ENCODE data around the gene ERGIC3. TPM values are rescaled to one million over a fixed set of nuclear protein-coding genes. Genes with fewer than 3 reads are reported as not detected.

The ERGIC3 gene
- polyA plus RNA-seq, 2 of the 4 experiments (the other 2 are of a cell fraction), result 239 to 343 TPM

DNA sequence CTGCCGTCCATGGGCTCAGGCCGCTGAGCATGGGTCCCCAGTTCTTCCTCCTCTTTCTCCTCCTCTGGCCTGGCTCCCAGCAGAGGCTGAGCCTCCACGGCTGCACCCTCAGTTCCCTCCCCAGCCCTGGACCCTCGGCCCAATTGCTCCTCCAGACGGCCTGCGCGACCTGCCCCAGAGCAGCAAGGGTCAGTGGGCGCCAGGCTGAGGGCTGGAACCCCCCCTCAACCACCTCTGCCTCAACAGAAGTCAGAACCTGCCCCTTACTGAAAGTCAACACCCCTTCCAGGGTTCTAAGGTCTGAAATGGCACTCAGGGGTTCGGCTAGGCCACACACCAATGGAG is 57.9 kb downstream of the ERGIC3 start:
- ChIA-PET CTCF (interaction anchor here (4.0 to 4.6 kb wide), 2 partner anchors 17 to 20 kb away, joined by 15 to 21 read pairs; partner anchors contain the start of gene SPAG4), POLR2A (no interaction called here)
- FAIRE-seq, result no peak
- H3K9me3 ChIP-seq, result no peaks in the 10 kb centered on the region
- no peak for ATAC-seq
- peaks cover 10% of the 10 kb centered on the region; the same call in 2 of the 3 replicates for H3K4me1 ChIP-seq
- TF ChIP-seq NR3C1 (IDR thresholded peaks at IDR 0.05) (no peak), JUN (IDR thresholded peaks at IDR 0.05) (no peak), SREBF2 (IDR thresholded peaks at IDR 0.05) (no peak), SMC3 (IDR thresholded peaks at IDR 0.05) (no peak), EP300 (IDR thresholded peaks at IDR 0.05) (no peak), EHMT2 (IDR thresholded peaks at IDR 0.05; ENCODE audit: low read depth) (no peak), CHD4 (IDR thresholded peaks at IDR 0.05; ENCODE audit: borderline replicate concordance) (no peak), CHD2 (IDR thresholded peaks at IDR 0.05; ENCODE audit: low read length, partially characterized antibody) (no peak), MAZ (IDR thresholded peaks at IDR 0.05; ENCODE audit: borderline replicate concordance, low read depth, low read length) (no peak), JUNB (IDR thresholded peaks at IDR 0.05) (no peak), RCOR1 (IDR thresholded peaks at IDR 0.05; ENCODE audit: low read depth, low read length) (no peak)
- TF ChIP-seq, protein P1, sequence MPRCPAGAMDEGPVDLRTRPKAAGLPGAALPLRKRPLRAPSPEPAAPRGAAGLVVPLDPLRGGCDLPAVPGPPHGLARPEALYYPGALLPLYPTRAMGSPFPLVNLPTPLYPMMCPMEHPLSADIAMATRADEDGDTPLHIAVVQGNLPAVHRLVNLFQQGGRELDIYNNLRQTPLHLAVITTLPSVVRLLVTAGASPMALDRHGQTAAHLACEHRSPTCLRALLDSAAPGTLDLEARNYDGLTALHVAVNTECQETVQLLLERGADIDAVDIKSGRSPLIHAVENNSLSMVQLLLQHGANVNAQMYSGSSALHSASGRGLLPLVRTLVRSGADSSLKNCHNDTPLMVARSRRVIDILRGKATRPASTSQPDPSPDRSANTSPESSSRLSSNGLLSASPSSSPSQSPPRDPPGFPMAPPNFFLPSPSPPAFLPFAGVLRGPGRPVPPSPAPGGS (IDR thresholded peaks at IDR 0.05), result no peak
- H3K4me3 ChIP-seq, result no peak overlapping the region
- no peak overlapping the region for H3K4me2 ChIP-seq
- WGBS (ENCODE audit: missing lambda C conversion rate), result 87% methylated on average over 7 of the region's 9 CpGs
- no peak for DNase-seq (ENCODE audit: low read depth in 1 of 2, low spot score in 1 of 2)
- no peak overlapping the region for H3K27ac ChIP-seq

DNA sequence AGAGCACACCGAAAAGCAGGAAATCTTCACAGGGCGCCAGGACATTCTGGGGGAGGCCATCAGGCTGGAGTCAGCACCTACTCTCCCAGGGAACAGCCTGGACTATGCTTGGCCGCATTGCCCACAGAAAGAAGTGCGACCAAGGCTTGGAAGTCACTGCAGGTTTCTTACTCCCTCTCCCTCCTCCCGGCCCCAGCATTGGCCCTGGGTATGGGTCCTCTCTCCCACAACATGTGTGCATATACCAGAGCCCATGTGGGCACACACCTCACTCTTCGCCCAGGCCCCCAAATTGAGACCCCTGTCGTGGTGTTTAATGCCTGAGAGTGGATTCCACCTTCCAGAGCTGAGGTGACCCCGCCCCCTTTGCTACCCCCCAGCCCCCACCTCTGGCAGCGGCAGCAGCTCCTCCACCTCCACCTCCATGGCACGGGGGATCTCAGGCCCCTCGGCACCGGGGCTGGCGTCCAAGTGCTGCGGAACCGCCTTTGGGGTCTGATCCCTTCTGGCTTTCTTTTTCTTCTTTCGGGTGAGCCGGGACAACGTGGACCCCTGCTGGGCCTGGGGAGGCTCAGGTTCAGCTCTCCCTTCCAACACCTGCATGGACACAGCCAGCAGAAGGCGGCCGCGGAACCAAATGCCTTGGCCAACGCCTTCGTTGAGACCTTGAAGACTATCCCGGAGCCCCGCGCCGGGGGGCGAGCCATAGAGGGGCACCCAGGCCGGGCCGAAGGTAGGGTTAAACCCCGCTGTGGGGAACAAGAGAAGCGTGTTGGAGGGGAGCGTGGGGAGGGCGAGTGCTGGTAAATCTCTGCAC is 58.5 kb downstream of the ERGIC3 start:
- Histone ChIP-seq H3K27ac (no peak overlapping the region), H3K4me3 (no peak overlapping the region), H3K9me3 (no peaks in the 10 kb centered on the region), H3K4me2 (peak overlapping the region; percentile 81; the same call in 2 of the 3 replicates), H3K4me1 (peaks cover 10% of the 10 kb centered on the region; the same call in 2 of the 3 replicates)
- 94% methylated on average over 33 of the region's 34 CpGs for WGBS (ENCODE audit: missing lambda C conversion rate)
- POLR2A ChIA-PET, result interaction anchor here (1.4 kb wide), 1 partner anchor 19 kb away, joined by 3 read pairs; no protein-coding TSS in a partner anchor
- CTCF ChIA-PET, result interaction anchor here (0.7 to 4.0 kb wide), 6 partner anchors 9 to 353 kb away, joined by 3 to 19 read pairs (median 4); partner anchors contain the start of gene SPAG4
- ATAC-seq (no peak), DNase-seq (ENCODE audit: low read depth in 1 of 2, low spot score in 1 of 2) (no peak), FAIRE-seq (no peak)
- TF ChIP-seq, protein P2, sequence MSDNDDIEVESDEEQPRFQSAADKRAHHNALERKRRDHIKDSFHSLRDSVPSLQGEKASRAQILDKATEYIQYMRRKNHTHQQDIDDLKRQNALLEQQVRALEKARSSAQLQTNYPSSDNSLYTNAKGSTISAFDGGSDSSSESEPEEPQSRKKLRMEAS (IDR thresholded peaks at IDR 0.05), result no peak
- TF ChIP-seq ESRRA (IDR thresholded peaks at IDR 0.05; ENCODE audit: borderline replicate concordance, low read length), result no peak
- no peak for TF ChIP-seq RCOR1 (IDR thresholded peaks at IDR 0.05; ENCODE audit: low read depth, low read length)
- TF ChIP-seq FOSL2 (IDR thresholded peaks at IDR 0.05), result no peak
- TF ChIP-seq FOSL2 (CRISPR knock-in tag; IDR thresholded peaks at IDR 0.05), result no peak
- TF ChIP-seq, protein P3, sequence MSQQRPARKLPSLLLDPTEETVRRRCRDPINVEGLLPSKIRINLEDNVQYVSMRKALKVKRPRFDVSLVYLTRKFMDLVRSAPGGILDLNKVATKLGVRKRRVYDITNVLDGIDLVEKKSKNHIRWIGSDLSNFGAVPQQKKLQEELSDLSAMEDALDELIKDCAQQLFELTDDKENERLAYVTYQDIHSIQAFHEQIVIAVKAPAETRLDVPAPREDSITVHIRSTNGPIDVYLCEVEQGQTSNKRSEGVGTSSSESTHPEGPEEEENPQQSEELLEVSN (IDR thresholded peaks at IDR 0.05; ENCODE audit: borderline replicate concordance, low read depth), result no peak
- no peak for TF ChIP-seq RNF2 (IDR thresholded peaks at IDR 0.05; ENCODE audit: borderline replicate concordance, low read depth)

DNA sequence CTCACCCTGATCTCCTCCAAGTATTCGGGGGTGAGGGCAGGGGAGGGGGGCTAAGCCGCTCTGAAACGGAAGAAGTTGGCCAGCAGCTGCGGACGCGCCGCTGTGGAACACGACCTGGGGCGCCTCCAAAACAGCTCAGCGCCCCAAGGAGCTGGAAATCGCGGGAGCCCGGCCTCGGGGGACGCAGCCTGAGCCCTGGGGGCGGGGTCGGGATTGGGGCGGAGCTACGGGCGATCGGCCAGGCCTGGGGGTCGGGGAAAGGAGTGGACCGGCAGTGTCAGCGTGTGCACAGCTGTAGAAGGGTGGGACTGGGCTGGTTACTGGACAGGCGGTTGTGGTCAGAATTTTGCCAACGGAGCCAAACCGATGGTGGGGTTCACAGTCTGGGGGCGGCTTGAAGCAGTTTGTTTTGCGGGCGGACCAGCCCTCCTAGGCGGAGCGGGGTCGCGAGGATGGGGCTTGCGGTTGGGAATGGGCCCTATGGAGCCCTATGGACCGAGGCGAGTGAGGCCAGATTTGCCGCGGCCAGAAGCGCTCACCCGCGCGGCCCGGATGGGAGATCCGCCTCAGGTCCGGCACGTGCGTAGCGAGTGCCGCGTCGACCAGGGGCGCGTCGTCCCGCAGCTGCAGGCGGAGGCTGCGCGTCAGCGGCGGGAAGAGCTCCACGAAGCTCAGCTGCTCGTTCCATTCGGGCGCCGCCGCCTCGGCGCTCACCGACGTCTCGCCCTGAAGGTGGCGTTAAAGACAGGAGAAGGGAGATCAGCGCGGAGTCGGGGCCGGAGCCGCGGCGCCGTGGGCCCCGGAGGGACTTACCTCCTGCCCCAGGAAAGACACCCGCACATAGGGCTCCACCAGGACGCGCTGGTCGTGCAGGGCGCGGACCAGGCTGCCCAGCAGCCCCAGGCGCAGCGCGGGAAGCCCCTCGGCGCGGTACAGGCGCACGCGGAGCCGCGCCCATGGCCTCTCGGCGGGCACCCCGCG is 59.4 kb downstream of the ERGIC3 start:
- DNase-seq (ENCODE audit: low read depth in 1 of 2, low spot score in 1 of 2), result peak; percentile 76 to 79
- TF ChIP-seq, protein P4, sequence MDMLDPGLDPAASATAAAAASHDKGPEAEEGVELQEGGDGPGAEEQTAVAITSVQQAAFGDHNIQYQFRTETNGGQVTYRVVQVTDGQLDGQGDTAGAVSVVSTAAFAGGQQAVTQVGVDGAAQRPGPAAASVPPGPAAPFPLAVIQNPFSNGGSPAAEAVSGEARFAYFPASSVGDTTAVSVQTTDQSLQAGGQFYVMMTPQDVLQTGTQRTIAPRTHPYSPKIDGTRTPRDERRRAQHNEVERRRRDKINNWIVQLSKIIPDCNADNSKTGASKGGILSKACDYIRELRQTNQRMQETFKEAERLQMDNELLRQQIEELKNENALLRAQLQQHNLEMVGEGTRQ (IDR thresholded peaks at IDR 0.05), result 0 out of 2 replicates have a peak, but pooled peaks have one; percentile 14
- TF ChIP-seq HOXB13 (CRISPR knock-in tag; IDR thresholded peaks at IDR 0.05; ENCODE audit: low read depth) (peak; percentile 18; the same call in 1 of the 2 replicates), KDM5A (IDR thresholded peaks at IDR 0.05) (no peak), BHLHE40 (IDR thresholded peaks at IDR 0.05; ENCODE audit: low read depth, low read length) (peak; percentile 78), FOXS1 (CRISPR knock-in tag; IDR thresholded peaks at IDR 0.05) (no peak), RAD21 (conservative IDR thresholded peaks at IDR 0.05 in 1 of 2, IDR thresholded peaks at IDR 0.05 in 1 of 2) (peak; percentile 53 to 64; a peak in 4 of 5 replicates), SMC3 (IDR thresholded peaks at IDR 0.05) (peak; percentile 50; the same call in 2 of the 3 replicates)
- TF ChIP-seq, protein P2 (IDR thresholded peaks at IDR 0.05), result peak; percentile 98
- TF ChIP-seq, protein P5, sequence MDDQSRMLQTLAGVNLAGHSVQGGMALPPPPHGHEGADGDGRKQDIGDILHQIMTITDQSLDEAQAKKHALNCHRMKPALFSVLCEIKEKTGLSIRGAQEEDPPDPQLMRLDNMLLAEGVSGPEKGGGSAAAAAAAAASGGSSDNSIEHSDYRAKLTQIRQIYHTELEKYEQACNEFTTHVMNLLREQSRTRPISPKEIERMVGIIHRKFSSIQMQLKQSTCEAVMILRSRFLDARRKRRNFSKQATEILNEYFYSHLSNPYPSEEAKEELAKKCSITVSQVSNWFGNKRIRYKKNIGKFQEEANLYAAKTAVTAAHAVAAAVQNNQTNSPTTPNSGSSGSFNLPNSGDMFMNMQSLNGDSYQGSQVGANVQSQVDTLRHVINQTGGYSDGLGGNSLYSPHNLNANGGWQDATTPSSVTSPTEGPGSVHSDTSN (IDR thresholded peaks at IDR 0.05), result no peak

More for the DNA sequence above, 59.4 kb downstream of the ERGIC3 start:
- peak overlapping the region; percentile 81 for H3K4me2 ChIP-seq
- no peak for FAIRE-seq
- no peaks in the 10 kb centered on the region for H3K9me3 ChIP-seq
- WGBS (ENCODE audit: missing lambda C conversion rate), result 31% methylated on average over 42 of the region's 103 CpGs
- CTCF ChIA-PET, result interaction anchor here (0.7 to 4.0 kb wide), 17 partner anchors 10 to 537 kb away, joined by 3 to 19 read pairs (median 4); partner anchors contain the start of genes CPNE1, RBM12 and SPAG4
- peak; percentile 86 to 89 for ATAC-seq
- peaks cover 10% of the 10 kb centered on the region; the same call in 2 of the 3 replicates for H3K4me1 ChIP-seq
- H3K4me3 ChIP-seq, result peak overlapping the region; percentile 44
- peak overlapping the region; percentile 65 to 85; a peak in 5 of 6 replicates for H3K27ac ChIP-seq
- POLR2A ChIA-PET, result interaction anchor here (0.6 to 1.4 kb wide), 3 partner anchors 9 to 18 kb away, joined by 3 to 8 read pairs (median 6); partner anchors contain the start of gene SPAG4

All from A549 (cell line).